ENCODE data around the gene ATG4A. TPM values are rescaled to one million over a fixed set of nuclear protein-coding genes. Genes with fewer than 3 reads are reported as not detected.

The ATG4A gene
- total RNA-seq, 1 donor from 2014 or later = 11.5 TPM

- H3K36me3 Mint-ChIP-seq = peaks cover 5% of the 10 kb centered on the region
- TF ChIP-seq, protein P1, sequence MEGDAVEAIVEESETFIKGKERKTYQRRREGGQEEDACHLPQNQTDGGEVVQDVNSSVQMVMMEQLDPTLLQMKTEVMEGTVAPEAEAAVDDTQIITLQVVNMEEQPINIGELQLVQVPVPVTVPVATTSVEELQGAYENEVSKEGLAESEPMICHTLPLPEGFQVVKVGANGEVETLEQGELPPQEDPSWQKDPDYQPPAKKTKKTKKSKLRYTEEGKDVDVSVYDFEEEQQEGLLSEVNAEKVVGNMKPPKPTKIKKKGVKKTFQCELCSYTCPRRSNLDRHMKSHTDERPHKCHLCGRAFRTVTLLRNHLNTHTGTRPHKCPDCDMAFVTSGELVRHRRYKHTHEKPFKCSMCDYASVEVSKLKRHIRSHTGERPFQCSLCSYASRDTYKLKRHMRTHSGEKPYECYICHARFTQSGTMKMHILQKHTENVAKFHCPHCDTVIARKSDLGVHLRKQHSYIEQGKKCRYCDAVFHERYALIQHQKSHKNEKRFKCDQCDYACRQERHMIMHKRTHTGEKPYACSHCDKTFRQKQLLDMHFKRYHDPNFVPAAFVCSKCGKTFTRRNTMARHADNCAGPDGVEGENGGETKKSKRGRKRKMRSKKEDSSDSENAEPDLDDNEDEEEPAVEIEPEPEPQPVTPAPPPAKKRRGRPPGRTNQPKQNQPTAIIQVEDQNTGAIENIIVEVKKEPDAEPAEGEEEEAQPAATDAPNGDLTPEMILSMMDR (conservative IDR thresholded peaks at IDR 0.05) = no peak
- H3K27me3 Mint-ChIP-seq = no peaks in the 10 kb centered on the region
- H3K4me1 Mint-ChIP-seq (ENCODE audit: unreplicated experiment) = no peaks in the 10 kb centered on the region
- no peak overlapping the region for H3K4me3 Mint-ChIP-seq
- H3K9me3 Mint-ChIP-seq = peaks cover 5% of the 10 kb centered on the region
- no peak overlapping the region for H3K27ac Mint-ChIP-seq
- no peak for DNase-seq (ENCODE audit: extremely low spot score, unreplicated experiment)
These were observed 75.8 kb downstream of the ATG4A start for GRCh38 chrX:108167211-108167872.

GRCh38 chrX:108168961-108169740, 77.6 kb downstream of the ATG4A start:
- no peak for DNase-seq (ENCODE audit: extremely low spot score, unreplicated experiment)
- TF ChIP-seq, protein P1 (conservative IDR thresholded peaks at IDR 0.05) = no peak
- Mint-ChIP-seq H3K9me3 (no peaks in the 10 kb centered on the region), H3K27ac (no peak overlapping the region), H3K4me1 (ENCODE audit: unreplicated experiment) (no peaks in the 10 kb centered on the region), H3K27me3 (no peaks in the 10 kb centered on the region), H3K36me3 (no peaks in the 10 kb centered on the region), H3K4me3 (no peak overlapping the region)

DNA sequence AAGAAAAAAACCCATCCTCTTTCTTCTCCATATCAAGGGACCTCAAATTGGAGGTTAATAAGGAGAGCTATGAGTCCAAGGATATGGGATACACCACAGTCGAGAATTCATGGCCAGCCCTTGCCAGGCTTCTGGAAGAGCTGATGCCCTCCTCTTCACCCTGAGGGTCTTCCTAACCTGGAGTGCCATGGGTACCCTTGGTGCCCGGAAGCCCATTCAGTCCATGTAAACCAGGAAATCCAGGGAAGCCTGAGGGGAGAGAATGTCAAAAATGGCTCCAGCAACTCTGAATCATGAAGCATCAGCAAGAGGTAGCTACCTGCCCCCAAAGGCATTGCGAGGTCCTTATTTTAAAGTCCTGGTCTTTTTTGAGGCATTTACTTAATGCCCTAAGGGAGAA, 78.2 kb downstream of the ATG4A start:
- TF ChIP-seq, protein P1 (conservative IDR thresholded peaks at IDR 0.05) = no peak
- H3K9me3 Mint-ChIP-seq = no peaks in the 10 kb centered on the region
- H3K27ac Mint-ChIP-seq = no peak overlapping the region
- H3K4me1 Mint-ChIP-seq (ENCODE audit: unreplicated experiment) = no peaks in the 10 kb centered on the region
- no peak for DNase-seq (ENCODE audit: extremely low spot score, unreplicated experiment)
- H3K36me3 Mint-ChIP-seq = no peaks in the 10 kb centered on the region
- H3K4me3 Mint-ChIP-seq = no peak overlapping the region
- H3K27me3 Mint-ChIP-seq = no peaks in the 10 kb centered on the region

DNA sequence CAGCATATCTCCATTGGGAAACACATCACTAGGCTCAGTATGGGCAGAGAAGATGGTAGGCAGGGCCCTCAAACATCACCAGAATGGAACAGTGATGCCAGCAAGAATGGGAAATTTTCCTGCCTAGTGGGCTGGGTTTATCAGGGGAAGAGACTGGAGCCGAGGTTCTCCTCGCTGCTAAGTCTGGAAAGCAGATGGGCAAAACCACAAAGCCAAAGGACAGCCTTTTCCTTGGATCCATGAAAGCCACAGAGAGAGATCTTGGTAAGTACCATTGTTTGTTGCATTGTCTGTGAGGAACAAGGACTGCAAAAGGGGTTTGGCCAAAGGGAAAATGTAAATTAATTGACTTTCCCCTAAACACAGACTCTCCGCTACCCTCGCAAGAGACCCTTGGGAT, 80.1 kb downstream of the ATG4A start:
- no peak for DNase-seq (ENCODE audit: extremely low spot score, unreplicated experiment)
- no peak overlapping the region for H3K4me3 Mint-ChIP-seq
- no peaks in the 10 kb centered on the region for H3K27me3 Mint-ChIP-seq
- H3K27ac Mint-ChIP-seq = no peak overlapping the region
- peaks cover 4% of the 10 kb centered on the region for H3K36me3 Mint-ChIP-seq
- no peaks in the 10 kb centered on the region for H3K9me3 Mint-ChIP-seq
- TF ChIP-seq, protein P1 (conservative IDR thresholded peaks at IDR 0.05) = no peak
- H3K4me1 Mint-ChIP-seq (ENCODE audit: unreplicated experiment) = no peaks in the 10 kb centered on the region

DNA sequence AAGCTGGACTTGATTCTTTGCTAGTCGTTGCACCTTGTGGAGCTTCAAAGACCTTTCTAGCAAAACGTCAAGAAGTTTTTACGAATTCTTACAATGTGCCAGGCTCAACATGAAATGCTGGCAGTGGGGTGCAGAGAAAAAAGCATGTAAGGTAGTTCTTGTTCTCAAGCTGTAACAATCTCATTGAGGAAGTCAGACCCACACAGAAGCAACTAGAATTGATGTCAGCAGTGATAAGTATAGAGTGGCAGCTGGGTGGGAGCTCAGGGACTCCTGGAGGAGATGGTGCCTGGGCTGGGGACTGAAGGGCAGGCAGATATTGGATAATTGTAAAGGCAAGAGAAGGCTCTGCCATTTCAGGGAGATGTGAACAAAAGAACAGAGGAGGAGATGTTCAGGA, 82.3 kb downstream of the ATG4A start:
- H3K36me3 Mint-ChIP-seq = peaks cover 4% of the 10 kb centered on the region
- no peaks in the 10 kb centered on the region for H3K27me3 Mint-ChIP-seq
- H3K27ac Mint-ChIP-seq = no peak overlapping the region
- peaks cover 7% of the 10 kb centered on the region for H3K4me1 Mint-ChIP-seq (ENCODE audit: unreplicated experiment)
- no peaks in the 10 kb centered on the region for H3K9me3 Mint-ChIP-seq
- TF ChIP-seq, protein P1 (conservative IDR thresholded peaks at IDR 0.05) = no peak
- no peak for DNase-seq (ENCODE audit: extremely low spot score, unreplicated experiment)
- H3K4me3 Mint-ChIP-seq = no peak overlapping the region
